Measurements from ENCODE around the gene PCYT1B.
"Not testable (repeated sequence)": the region's sequence is repeated elsewhere in the genome, so short reads cannot be mapped to it uniquely, and the experiment has no call there.

Gene PCYT1B

DNA sequence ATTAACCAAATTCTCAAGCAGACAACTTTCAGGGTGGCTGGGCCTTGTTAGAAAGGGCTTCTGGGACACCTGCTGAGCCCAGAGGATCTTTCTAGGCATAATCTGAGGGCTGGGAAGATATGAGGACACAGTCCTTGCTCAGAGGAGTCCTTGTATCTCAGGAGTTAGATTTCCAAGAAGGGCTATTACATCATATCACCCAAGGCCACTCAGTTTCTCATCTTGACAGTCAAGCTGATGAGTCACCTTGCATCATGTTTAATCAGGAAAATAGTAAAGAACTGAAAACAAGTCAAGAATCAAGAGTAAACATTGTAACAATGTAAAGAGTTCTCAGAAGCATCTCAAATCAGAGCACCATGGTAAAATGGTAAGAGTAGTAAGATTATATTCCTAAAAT is 4.0 kb downstream of the PCYT1B start:
- no peak overlapping the region for H3K4me3 Mint-ChIP-seq
- H3K27me3 Mint-ChIP-seq (ENCODE audit: low read depth, poor library complexity): no peaks in the 10 kb centered on the region
- H3K9me3 Mint-ChIP-seq: no peaks in the 10 kb centered on the region
- TF ChIP-seq, protein P1, sequence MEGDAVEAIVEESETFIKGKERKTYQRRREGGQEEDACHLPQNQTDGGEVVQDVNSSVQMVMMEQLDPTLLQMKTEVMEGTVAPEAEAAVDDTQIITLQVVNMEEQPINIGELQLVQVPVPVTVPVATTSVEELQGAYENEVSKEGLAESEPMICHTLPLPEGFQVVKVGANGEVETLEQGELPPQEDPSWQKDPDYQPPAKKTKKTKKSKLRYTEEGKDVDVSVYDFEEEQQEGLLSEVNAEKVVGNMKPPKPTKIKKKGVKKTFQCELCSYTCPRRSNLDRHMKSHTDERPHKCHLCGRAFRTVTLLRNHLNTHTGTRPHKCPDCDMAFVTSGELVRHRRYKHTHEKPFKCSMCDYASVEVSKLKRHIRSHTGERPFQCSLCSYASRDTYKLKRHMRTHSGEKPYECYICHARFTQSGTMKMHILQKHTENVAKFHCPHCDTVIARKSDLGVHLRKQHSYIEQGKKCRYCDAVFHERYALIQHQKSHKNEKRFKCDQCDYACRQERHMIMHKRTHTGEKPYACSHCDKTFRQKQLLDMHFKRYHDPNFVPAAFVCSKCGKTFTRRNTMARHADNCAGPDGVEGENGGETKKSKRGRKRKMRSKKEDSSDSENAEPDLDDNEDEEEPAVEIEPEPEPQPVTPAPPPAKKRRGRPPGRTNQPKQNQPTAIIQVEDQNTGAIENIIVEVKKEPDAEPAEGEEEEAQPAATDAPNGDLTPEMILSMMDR (IDR thresholded peaks at IDR 0.05): no peak
- peaks cover 22% of the 10 kb centered on the region for H3K4me1 Mint-ChIP-seq
- peaks cover 15% of the 10 kb centered on the region for H3K36me3 Mint-ChIP-seq (ENCODE audit: low read depth)
- DNase-seq: no peak
- no peak overlapping the region for H3K27ac Mint-ChIP-seq

DNA sequence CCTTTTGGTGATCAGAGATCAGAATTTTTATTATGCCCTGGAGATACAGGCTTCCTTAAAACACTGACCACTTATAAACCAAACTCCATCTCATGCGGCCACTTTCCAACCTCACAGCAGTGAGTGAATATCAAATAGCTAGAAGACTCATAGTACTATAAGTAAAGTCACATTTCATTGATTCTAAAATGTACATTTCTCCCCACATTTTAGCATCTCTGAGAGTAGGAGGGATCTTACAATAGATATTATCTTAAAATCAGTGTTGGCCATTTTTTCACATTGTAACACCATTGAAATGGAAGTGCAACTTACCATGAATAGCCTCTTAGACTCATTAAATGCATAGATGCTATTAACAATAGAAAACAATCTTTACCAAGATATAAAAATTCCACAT is 17.4 kb downstream of the PCYT1B start:
- Mint-ChIP-seq H3K4me1 (no peaks in the 10 kb centered on the region), H3K27me3 (ENCODE audit: low read depth, poor library complexity) (no peaks in the 10 kb centered on the region), H3K27ac (no peak overlapping the region), H3K9me3 (no peaks in the 10 kb centered on the region), H3K4me3 (no peak overlapping the region), H3K36me3 (ENCODE audit: low read depth) (peaks cover 10% of the 10 kb centered on the region)
- TF ChIP-seq, protein P1 (IDR thresholded peaks at IDR 0.05): no peak
- DNase-seq: no peak

DNA sequence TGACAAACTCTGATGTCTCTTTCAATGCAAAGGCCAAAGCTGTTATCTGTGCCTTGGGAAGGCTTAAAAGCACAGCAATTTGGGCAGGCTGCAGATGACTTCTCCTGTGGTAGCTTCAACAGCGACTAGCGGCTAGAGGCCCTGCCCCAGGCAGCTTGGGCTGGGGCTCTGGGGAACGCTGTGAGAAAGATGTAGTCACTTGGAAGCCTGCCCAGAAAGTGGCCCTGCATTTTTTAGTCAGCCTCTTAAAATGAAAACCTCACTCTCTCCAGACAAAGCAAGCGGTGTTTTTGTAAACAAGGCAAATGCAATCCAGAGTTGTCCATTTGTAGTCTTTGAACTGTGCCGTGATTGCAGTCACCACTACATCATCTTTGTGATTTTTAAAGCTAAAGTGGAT is 27.5 kb downstream of the PCYT1B start:
- TF ChIP-seq, protein P1 (IDR thresholded peaks at IDR 0.05): no peak
- no peak for DNase-seq
- peaks cover 5% of the 10 kb centered on the region for H3K36me3 Mint-ChIP-seq (ENCODE audit: low read depth)
- H3K27me3 Mint-ChIP-seq (ENCODE audit: low read depth, poor library complexity): no peaks in the 10 kb centered on the region
- H3K27ac Mint-ChIP-seq: no peak overlapping the region
- no peak overlapping the region for H3K4me3 Mint-ChIP-seq
- H3K9me3 Mint-ChIP-seq: no peaks in the 10 kb centered on the region
- H3K4me1 Mint-ChIP-seq: peaks cover 4% of the 10 kb centered on the region

- peaks cover 3% of the 10 kb centered on the region for H3K27me3 Mint-ChIP-seq (ENCODE audit: low read depth, poor library complexity)
- peaks cover 23% of the 10 kb centered on the region for H3K36me3 Mint-ChIP-seq (ENCODE audit: low read depth)
- no peak overlapping the region for H3K27ac Mint-ChIP-seq
- peaks cover 12% of the 10 kb centered on the region for H3K4me1 Mint-ChIP-seq
- TF ChIP-seq, protein P1 (IDR thresholded peaks at IDR 0.05): no peak
- DNase-seq: no peak
- H3K9me3 Mint-ChIP-seq: no peaks in the 10 kb centered on the region
- no peak overlapping the region for H3K4me3 Mint-ChIP-seq
These were observed 36.6 kb downstream of the PCYT1B start for GRCh38 chrX:24610516-24610915.

GRCh38 chrX:24607616-24608015 is 39.5 kb downstream of the PCYT1B start:
- no peak overlapping the region for H3K27ac Mint-ChIP-seq
- peaks cover 28% of the 10 kb centered on the region for H3K36me3 Mint-ChIP-seq (ENCODE audit: low read depth)
- H3K4me1 Mint-ChIP-seq: peaks cover 12% of the 10 kb centered on the region
- TF ChIP-seq, protein P1 (IDR thresholded peaks at IDR 0.05): no peak
- H3K4me3 Mint-ChIP-seq: no peak overlapping the region
- DNase-seq: no peak
- H3K27me3 Mint-ChIP-seq (ENCODE audit: low read depth, poor library complexity): peaks cover 3% of the 10 kb centered on the region
- H3K9me3 Mint-ChIP-seq: no peaks in the 10 kb centered on the region

DNA sequence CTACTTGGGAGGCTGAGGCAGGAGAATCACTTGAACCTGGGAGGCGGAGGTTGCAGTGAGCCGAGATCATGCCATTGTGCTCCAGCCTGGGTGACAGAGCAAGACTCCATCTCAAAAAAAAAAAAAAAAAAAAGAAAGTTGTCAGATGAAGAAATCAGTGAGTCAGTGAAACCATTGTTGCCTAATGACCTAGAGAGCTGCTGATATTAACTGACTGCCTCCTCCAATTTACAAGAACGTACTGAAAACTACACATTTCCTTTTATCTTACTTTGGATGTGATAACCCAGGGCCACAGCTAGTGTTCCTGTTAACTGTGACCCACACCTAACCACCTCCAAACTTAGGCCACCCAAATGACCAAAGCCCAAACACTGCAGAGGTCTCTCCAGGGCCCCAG is 41.2 kb downstream of the PCYT1B start:
- Mint-ChIP-seq H3K4me1 (peaks cover 12% of the 10 kb centered on the region), H3K36me3 (ENCODE audit: low read depth) (peaks cover 32% of the 10 kb centered on the region)
- H3K27me3 Mint-ChIP-seq (ENCODE audit: low read depth, poor library complexity); H3K4me3 Mint-ChIP-seq; H3K27ac Mint-ChIP-seq; DNase-seq; H3K9me3 Mint-ChIP-seq: not testable (repeated sequence)
